ENCODE data around the gene PIP4K2B. TPM values are rescaled to one million over a fixed set of nuclear protein-coding genes. Genes with fewer than 3 reads are reported as not detected.

The PIP4K2B gene
- total RNA-seq, 1 donor from 2014 or later = 42.3 TPM

GRCh38 chr17:38786372-38786771 lies 13.0 kb downstream of the PIP4K2B start:
- intact Hi-C loops (cut with micrococcal nuclease) = no loop called here
- DNase-seq (no peak), ATAC-seq (no peak)

- no peak for ATAC-seq
- intact Hi-C loops (cut with micrococcal nuclease) = no loop called here
- no peak for DNase-seq
Observed at GRCh38 chr17:38783227-38783626, 16.1 kb downstream of the PIP4K2B start.

- DNase-seq (no peak), ATAC-seq (no peak)
- intact Hi-C loops (cut with micrococcal nuclease) = no loop called here
Observed at GRCh38 chr17:38779965-38780752, 19.2 kb downstream of the PIP4K2B start.

GRCh38 chr17:38777641-38778250 lies 21.6 kb downstream of the PIP4K2B start:
- DNase-seq (no peak), ATAC-seq (no peak)
- intact Hi-C loops (cut with micrococcal nuclease) = no loop called here

GRCh38 chr17:38773258-38773657 lies 26.1 kb downstream of the PIP4K2B start:
- intact Hi-C loops (cut with micrococcal nuclease) = no loop called here
- ATAC-seq = no peak

GRCh38 chr17:38768417-38768816 lies 30.9 kb downstream of the PIP4K2B start:
- ATAC-seq (peak; percentile 77), DNase-seq (peak; percentile 52)
- intact Hi-C loops (cut with micrococcal nuclease) = no loop called here

More at GRCh38 chr17:38773258-38773657, 26.1 kb downstream of the PIP4K2B start:
- no peak for DNase-seq

GRCh38 chr17:38766341-38766740 lies 33.0 kb downstream of the PIP4K2B start:
- no peak for ATAC-seq
- intact Hi-C loops (cut with micrococcal nuclease) = no loop called here

GRCh38 chr17:38762231-38762630 lies 37.1 kb downstream of the PIP4K2B start:
- intact Hi-C loops (cut with micrococcal nuclease) = no loop called here
- ATAC-seq = no peak

More at GRCh38 chr17:38766341-38766740, 33.0 kb downstream of the PIP4K2B start:
- DNase-seq = no peak

GRCh38 chr17:38761612-38762011 lies 37.7 kb downstream of the PIP4K2B start:
- ATAC-seq (no peak), DNase-seq (no peak)
- intact Hi-C loops (cut with micrococcal nuclease) = no loop called here

More at GRCh38 chr17:38762231-38762630, 37.1 kb downstream of the PIP4K2B start:
- no peak for DNase-seq

- ATAC-seq (no peak), DNase-seq (no peak)
- intact Hi-C loops (cut with micrococcal nuclease) = no loop called here
Observed at GRCh38 chr17:38753071-38753506, 46.3 kb downstream of the PIP4K2B start.

- peak; percentile 82 for ATAC-seq
- intact Hi-C loops (cut with micrococcal nuclease) = no loop called here
- DNase-seq = peak; percentile 95
Observed at GRCh38 chr17:38752308-38753070, 46.9 kb downstream of the PIP4K2B start, which contains the start of gene PSMB3. PSMB3 (plus strand) TSS chr17:38752741; CDS start chr17:38752827, 86 bp downstream.

GRCh38 chr17:38751808-38752307 lies 47.5 kb downstream of the PIP4K2B start:
- ATAC-seq = peak; percentile 44
- intact Hi-C loops (cut with micrococcal nuclease) = no loop called here
- peak; percentile 83 for DNase-seq

GRCh38 chr17:38751144-38751807 lies 48.1 kb downstream of the PIP4K2B start:
- ATAC-seq (no peak), DNase-seq (no peak)
- intact Hi-C loops (cut with micrococcal nuclease) = no loop called here

GRCh38 chr17:38750312-38751121 lies 48.8 kb downstream of the PIP4K2B start:
- ATAC-seq (no peak), DNase-seq (no peak)
- intact Hi-C loops (cut with micrococcal nuclease) = no loop called here

GRCh38 chr17:38750044-38750311 lies 49.4 kb downstream of the PIP4K2B start:
- intact Hi-C loops (cut with micrococcal nuclease) = no loop called here
- no peak for ATAC-seq

GRCh38 chr17:38749223-38750043 lies 49.9 kb downstream of the PIP4K2B start:
- intact Hi-C loops (cut with micrococcal nuclease) = no loop called here
- DNase-seq (peak; percentile 92), ATAC-seq (peak; percentile 57)

More at GRCh38 chr17:38750044-38750311, 49.4 kb downstream of the PIP4K2B start:
- DNase-seq = no peak

- intact Hi-C loops (cut with micrococcal nuclease) = no loop called here
- ATAC-seq = no peak
Observed at GRCh38 chr17:38748892-38749222, 50.5 kb downstream of the PIP4K2B start.

More at GRCh38 chr17:38748892-38749222, 50.5 kb downstream of the PIP4K2B start:
- DNase-seq = no peak
